Glutamatergic neuron (in vitro differentiated cells): Measurements from ENCODE around the gene IL17REL. TPM values are rescaled to one million over a fixed set of nuclear protein-coding genes. Genes with fewer than 3 reads are reported as not detected.

ENCODE experiments used
- DNase-seq: peaks from one replicate; pipeline ENCODE4 v3.0.0; 2022
- H3K27ac Mint-ChIP-seq: one replicate; pipeline ENCODE4 v1.8.0; 2020; ENCODE audit warnings: mild to moderate bottlenecking, mixed read lengths, inconsistent platforms; ENCODE audit not compliant: unreplicated experiment
- H3K27me3 Mint-ChIP-seq: one replicate; pipeline ENCODE4 v1.8.0; 2020; ENCODE audit warnings: mild to moderate bottlenecking, moderate library complexity, mixed read lengths, inconsistent platforms; ENCODE audit not compliant: unreplicated experiment
- H3K36me3 Mint-ChIP-seq: one replicate; pipeline ENCODE4 v1.8.0; 2020; ENCODE audit warnings: mild to moderate bottlenecking, mixed read lengths, inconsistent platforms; ENCODE audit not compliant: unreplicated experiment
- H3K4me1 Mint-ChIP-seq: one replicate; pipeline ENCODE4 v1.8.0; 2020; ENCODE audit warnings: mild to moderate bottlenecking, low read depth, mixed read lengths, inconsistent platforms; ENCODE audit not compliant: unreplicated experiment
- H3K4me3 Mint-ChIP-seq: one replicate; pipeline ENCODE4 v1.8.0; 2020; ENCODE audit warnings: mild to moderate bottlenecking, mixed read lengths, inconsistent platforms; ENCODE audit not compliant: unreplicated experiment
- H3K9me3 Mint-ChIP-seq: one replicate; pipeline ENCODE4 v1.8.0; 2020; ENCODE audit warnings: mild to moderate bottlenecking, moderate library complexity, mixed read lengths, inconsistent platforms; ENCODE audit not compliant: unreplicated experiment
- CTCF ChIP-seq: fragments of 200-600 bp; sonication (generic); IDR thresholded peaks from one replicate; pipeline ENCODE4 v1.5.0; 2021; ENCODE audit not compliant: partially characterized antibody, unreplicated experiment
- total RNA-seq: library from RNA; stranded (reverse); fragmentation: NEBNext Ultra II Directional; extraction: Animal tissue kit (Norgen Biotek cat#: 25700); gene quantifications from one replicate; pipeline ENCODE4 v1.2.1, GENCODE V29; 2021; ENCODE audit not compliant: unreplicated experiment

The IL17REL gene
- total RNA-seq, 1 donor from 2014 or later: not detected

- DNase-seq: no peak
- peaks cover 8% of the 10 kb centered on the region for H3K36me3 Mint-ChIP-seq
- peaks cover 2% of the 10 kb centered on the region for H3K27me3 Mint-ChIP-seq
- H3K9me3 Mint-ChIP-seq: peaks cover 4% of the 10 kb centered on the region
- no peak overlapping the region for H3K4me3 Mint-ChIP-seq
- H3K4me1 Mint-ChIP-seq: no peaks in the 10 kb centered on the region
- H3K27ac Mint-ChIP-seq: no peak overlapping the region
- TF ChIP-seq CTCF: no peak
Observed at GRCh38 chr22:50018608-50019285, 6.2 kb upstream of the IL17REL start.

- no peak overlapping the region for H3K27ac Mint-ChIP-seq
- peaks cover 8% of the 10 kb centered on the region for H3K36me3 Mint-ChIP-seq
- peaks cover 4% of the 10 kb centered on the region for H3K9me3 Mint-ChIP-seq
- TF ChIP-seq CTCF: no peak
- DNase-seq: no peak
- no peaks in the 10 kb centered on the region for H3K4me1 Mint-ChIP-seq
- H3K4me3 Mint-ChIP-seq: no peak overlapping the region
- peaks cover 2% of the 10 kb centered on the region for H3K27me3 Mint-ChIP-seq
Observed at GRCh38 chr22:50017701-50018224, 5.2 kb upstream of the IL17REL start.

- no peak overlapping the region for H3K4me3 Mint-ChIP-seq
- no peak for DNase-seq
- no peak for TF ChIP-seq CTCF
- peaks cover 4% of the 10 kb centered on the region for H3K9me3 Mint-ChIP-seq
- H3K27me3 Mint-ChIP-seq: peaks cover 2% of the 10 kb centered on the region
- no peaks in the 10 kb centered on the region for H3K4me1 Mint-ChIP-seq
- no peak overlapping the region for H3K27ac Mint-ChIP-seq
- peaks cover 8% of the 10 kb centered on the region for H3K36me3 Mint-ChIP-seq
Observed at GRCh38 chr22:50016988-50017700, 4.6 kb upstream of the IL17REL start.

GRCh38 chr22:50016308-50016987 is 3.9 kb upstream of the IL17REL start:
- Mint-ChIP-seq H3K27ac (no peak overlapping the region), H3K4me1 (no peaks in the 10 kb centered on the region), H3K4me3 (no peak overlapping the region), H3K36me3 (peaks cover 8% of the 10 kb centered on the region), H3K9me3 (peaks cover 4% of the 10 kb centered on the region), H3K27me3 (peaks cover 8% of the 10 kb centered on the region)
- no peak for TF ChIP-seq CTCF
- no peak for DNase-seq
